ENCODE data around the gene SAGE1.
A peak's percentile ranks its signal among the peaks of the same experiment; 100 is the strongest.
"Not testable (repeated sequence)": the region's sequence is repeated elsewhere in the genome, so short reads cannot be mapped to it uniquely, and the experiment has no call there.

SAGE1 gene, protein sequence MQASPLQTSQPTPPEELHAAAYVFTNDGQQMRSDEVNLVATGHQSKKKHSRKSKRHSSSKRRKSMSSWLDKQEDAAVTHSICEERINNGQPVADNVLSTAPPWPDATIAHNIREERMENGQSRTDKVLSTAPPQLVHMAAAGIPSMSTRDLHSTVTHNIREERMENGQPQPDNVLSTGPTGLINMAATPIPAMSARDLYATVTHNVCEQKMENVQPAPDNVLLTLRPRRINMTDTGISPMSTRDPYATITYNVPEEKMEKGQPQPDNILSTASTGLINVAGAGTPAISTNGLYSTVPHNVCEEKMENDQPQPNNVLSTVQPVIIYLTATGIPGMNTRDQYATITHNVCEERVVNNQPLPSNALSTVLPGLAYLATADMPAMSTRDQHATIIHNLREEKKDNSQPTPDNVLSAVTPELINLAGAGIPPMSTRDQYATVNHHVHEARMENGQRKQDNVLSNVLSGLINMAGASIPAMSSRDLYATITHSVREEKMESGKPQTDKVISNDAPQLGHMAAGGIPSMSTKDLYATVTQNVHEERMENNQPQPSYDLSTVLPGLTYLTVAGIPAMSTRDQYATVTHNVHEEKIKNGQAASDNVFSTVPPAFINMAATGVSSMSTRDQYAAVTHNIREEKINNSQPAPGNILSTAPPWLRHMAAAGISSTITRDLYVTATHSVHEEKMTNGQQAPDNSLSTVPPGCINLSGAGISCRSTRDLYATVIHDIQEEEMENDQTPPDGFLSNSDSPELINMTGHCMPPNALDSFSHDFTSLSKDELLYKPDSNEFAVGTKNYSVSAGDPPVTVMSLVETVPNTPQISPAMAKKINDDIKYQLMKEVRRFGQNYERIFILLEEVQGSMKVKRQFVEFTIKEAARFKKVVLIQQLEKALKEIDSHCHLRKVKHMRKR

DNA sequence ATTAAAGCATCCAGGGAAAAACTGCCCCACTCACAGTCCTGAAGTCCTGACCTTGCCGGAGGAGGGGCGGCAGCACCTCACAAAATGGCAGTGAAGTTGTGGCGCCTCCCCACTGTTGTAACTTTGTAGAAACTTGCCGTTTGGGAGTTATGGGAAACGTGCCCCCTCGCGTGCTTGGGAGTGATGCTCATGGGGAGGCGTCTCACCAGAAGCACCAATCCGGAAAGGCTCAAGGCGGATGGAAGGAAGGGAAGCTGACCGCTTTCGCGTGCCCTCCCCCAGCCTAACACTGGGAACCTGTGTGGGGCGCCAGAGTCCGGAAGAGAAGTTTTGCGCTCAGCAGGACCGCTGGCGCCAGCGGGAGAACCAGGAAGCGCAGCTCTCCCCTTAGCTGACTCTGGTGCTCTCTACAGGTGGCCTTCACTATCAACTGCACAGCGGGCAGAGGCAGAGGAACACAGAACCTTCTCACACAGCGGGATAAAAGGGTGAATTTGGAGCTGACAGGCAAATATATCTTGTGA lies at the start of gene SAGE1, which contains the start of gene CT45A10:
Gene SAGE1, plus strand, starts transcription at position 423 of the 524 bp plus-strand sequence. CDS start 2,527 bp downstream, outside the sequence.
Gene CT45A10, minus strand, starts transcription at position 151 of the 524 bp plus-strand sequence. CDS start 8,100 bp downstream, outside the sequence.
- DNase-seq: no peak

DNA sequence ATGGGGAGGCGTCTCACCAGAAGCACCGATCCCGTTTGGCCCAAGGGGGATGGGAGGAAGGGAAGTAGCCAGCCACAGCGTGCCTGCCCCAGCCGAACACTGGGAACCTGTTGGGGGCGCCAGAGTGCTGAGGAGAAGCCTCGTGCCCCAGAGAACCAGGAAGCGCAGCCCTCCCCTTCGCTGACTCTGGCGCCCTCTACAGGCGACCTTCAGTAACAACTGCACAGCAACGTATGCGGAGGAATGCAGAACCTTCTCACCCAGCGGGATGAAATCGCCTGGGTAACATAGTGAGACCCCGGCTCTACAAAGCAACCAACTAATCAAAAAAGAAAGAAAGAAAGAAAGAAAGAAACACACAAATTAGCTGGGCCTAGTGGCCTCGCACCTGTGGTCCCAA lies 39.1 kb upstream of the SAGE1 start, which contains the start of gene CT45A8:
Gene CT45A8, minus strand, starts transcription at position 101 of the 400 bp plus-strand sequence. CDS start 3,755 bp downstream, outside the sequence.
- DNase-seq: not testable (repeated sequence)

DNA sequence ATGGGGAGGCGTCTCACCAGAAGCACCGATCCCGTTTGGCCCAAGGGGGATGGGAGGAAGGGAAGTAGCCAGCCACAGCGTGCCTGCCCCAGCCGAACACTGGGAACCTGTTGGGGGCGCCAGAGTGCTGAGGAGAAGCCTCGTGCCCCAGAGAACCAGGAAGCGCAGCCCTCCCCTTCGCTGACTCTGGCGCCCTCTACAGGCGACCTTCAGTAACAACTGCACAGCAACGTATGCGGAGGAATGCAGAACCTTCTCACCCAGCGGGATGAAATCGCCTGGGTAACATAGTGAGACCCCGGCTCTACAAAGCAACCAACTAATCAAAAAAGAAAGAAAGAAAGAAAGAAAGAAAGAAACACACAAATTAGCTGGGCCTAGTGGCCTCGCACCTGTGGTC lies 21.8 kb upstream of the SAGE1 start, which contains the start of gene CT45A9:
Gene CT45A9, minus strand, starts transcription at position 101 of the 400 bp plus-strand sequence. CDS start 3,751 bp downstream, outside the sequence.
- DNase-seq: not testable (repeated sequence)

DNA sequence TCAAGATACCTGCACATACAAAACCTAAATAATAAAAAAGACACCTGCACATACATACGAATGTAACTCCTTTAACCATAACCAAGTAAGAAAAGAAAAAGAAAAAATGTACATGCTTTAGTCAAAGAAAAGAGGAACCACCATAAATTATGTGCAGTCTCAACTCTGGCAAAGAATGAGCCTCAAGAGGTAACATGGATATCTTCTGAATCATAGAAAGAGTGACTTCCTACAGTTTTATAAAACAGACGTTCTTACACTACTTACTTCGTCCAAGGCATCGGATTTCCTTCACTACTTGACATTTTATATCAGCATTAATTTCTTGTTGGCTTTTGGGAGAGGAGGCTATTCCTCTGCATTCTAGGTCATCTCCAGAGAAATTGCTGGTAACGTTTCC lies 10.8 kb upstream of the SAGE1 start:
- DNase-seq: not testable (repeated sequence)

DNA sequence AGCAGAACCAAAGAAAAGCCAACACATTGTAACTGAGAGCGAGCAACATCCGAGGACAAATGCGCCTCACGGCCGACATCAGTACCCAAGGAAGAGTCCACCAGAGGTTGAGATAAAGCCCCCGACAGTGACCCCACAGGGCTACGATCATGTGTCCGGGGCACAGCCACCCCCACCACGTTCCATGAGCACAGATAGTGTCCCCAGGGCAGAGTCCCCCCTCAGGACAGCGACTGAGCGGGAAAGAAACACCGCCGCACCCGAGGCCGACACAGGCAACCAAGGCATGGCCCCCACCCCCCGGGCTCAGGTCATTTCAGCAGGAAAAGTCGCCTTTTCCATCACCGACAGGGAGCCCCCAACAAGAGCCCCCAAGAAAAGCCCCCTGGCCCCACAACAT lies 5.3 kb upstream of the SAGE1 start:
- DNase-seq: not testable (repeated sequence)

DNA sequence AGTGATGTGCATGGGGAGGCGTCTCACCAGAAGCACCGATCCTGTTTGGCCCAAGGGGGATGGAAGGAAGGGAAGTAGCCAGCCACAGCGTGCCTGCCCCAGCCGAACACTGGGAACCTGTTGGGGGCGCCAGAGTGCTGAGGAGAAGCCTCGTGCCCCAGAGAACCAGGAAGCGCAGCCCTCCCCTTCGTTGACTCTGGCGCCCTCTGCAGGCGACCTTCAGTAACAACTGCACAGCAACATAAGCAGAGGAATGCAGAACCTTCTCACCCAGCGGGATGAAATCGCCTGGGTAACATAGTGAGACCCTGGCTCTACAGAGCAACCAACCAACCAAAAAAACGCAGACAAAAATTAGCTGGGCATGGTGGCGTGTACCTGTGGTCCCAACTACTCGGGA lies 4.5 kb upstream of the SAGE1 start:
- peak; percentile 22 to 53 for DNase-seq

DNA sequence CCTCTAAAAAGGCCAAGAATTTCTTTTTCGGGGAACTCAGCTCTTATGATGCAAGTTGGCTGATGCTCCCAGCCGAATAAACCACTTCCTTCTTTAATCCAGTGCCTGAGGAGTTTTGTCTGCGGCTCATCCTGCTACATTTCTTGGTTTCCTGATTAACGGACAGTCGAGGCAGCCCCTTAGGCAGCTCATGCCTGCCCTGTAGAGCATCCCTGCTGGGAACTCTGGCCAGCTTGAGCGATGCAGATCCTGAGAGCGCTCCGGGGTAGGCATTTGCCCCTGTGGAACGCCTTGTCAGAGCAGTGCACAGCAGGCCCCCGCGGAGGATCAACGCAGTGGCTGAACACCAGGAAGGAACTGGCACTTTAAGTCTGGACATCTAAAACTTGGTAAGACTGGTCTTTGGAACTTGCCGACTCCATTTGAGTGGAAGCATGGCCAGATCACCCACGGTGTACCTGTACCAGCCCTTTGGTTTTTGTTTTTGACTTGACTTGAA lies 3.4 kb upstream of the SAGE1 start:
- no peak for DNase-seq

DNA sequence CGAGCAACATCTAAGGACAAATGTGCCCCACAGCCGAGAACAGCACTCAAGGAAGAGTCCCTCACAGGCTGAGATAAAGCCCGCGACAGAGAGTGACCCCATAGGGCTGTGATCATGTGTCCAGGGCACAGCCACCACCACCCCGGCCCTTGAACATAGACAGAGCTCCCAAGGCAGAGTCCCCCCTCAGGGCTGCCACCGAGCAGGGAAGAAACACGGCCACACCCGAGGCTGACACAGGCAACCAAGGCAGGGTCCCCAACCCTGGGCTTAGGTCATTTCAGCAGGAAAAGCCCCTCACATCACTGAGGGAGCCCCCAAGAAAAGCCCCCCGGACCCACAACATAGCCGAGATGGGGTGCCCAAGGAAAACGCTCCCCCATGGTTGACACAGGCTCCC lies 735 bp upstream of the SAGE1 start:
- no peak for DNase-seq

DNA sequence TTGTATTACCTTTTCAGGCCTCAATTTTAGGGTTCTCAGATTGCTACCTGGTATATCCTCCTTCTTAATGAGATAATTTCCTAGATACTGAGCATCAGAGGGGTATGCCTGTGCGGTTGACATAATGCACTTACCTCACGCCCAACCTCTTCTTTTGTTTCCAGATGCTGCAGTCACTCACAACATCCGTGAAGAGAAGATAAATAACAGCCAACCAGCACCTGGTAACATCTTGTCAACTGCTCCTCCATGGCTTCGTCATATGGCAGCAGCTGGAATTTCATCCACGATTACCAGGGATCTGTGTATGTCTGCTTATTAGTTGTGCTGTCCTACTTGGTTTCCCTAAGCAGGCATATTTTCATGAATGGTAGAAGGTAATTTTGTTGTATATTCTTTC lies 16.7 kb downstream of the SAGE1 start:
- no peak for DNase-seq

DNA sequence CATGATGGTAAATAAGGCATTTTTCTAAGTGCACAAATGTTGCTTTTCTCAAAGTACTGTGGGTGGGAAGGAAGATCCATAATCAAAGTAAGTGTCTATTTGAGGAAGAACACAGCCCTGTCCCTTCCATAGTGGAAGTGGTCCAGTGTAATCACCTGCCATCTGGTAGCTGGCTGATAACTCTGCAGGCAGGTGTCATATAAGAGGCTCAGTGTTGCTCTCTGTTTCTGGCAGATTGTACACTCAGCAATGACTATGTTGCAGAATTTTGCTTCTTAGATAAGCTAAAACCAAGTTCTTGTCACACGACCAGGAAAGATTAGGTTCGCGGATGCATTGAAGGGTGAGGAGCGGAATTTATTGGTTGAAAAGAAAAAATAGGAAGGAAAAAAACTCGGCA lies 20.9 kb downstream of the SAGE1 start:
- DNase-seq: no peak

DNA sequence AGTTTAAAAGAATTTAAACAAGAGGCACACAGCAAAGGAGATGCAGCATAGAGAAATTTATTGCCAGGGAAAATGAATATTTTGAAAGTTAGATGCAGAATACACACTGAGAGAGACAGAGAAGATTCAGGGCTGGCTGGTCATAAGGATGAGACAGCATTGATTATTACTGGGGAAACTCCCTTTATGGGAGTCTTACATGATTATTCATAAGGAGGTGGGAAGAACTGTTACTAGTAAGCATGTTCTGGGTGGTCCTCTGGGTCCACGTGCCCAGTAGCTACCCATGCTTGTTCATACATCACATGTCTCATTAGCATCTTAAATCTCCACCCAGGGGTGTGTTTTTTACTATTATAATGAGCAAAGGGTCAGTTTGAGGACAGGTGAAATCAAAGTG lies 27.0 kb downstream of the SAGE1 start:
- DNase-seq: not testable (repeated sequence)

DNA sequence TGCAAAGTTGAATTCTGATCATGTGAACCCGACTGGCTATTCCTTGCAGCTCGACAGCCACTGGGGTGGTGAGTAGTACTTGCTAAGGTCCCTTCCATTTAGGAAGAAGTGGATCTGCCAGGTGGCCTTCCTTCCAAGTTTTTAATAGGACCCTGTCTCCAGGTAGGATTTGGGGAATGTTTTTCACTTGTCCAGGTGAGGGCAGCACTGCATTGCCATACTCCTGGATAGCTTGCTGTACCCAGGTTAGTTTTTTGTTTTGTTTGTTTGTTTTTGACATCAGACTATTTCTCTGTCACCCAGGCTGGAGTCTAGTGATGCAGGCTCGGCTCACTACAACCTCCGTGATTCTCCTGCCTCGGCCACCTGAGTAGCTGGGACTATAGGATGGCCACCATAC lies 29.8 kb downstream of the SAGE1 start:
- no peak for DNase-seq

DNA sequence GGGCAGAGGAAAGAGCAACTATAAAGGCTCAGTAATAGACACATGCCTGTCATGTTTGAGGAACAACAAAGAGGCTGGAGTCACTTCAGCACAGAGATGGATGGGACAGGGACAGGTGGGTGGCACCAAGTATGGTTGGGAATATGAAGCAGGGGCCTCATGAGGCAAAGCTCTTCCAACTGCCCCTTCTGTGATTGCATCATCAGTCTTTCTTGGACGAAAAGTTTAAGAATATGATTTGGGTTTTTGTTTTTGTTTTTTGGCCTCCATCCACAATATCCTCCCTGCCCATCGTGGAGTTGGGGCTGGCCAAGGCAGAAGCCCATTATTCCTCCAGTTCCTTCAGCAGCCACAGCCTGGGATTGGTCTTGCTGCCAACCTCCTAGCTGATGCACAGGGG lies 34.4 kb downstream of the SAGE1 start:
- DNase-seq: no peak

DNA sequence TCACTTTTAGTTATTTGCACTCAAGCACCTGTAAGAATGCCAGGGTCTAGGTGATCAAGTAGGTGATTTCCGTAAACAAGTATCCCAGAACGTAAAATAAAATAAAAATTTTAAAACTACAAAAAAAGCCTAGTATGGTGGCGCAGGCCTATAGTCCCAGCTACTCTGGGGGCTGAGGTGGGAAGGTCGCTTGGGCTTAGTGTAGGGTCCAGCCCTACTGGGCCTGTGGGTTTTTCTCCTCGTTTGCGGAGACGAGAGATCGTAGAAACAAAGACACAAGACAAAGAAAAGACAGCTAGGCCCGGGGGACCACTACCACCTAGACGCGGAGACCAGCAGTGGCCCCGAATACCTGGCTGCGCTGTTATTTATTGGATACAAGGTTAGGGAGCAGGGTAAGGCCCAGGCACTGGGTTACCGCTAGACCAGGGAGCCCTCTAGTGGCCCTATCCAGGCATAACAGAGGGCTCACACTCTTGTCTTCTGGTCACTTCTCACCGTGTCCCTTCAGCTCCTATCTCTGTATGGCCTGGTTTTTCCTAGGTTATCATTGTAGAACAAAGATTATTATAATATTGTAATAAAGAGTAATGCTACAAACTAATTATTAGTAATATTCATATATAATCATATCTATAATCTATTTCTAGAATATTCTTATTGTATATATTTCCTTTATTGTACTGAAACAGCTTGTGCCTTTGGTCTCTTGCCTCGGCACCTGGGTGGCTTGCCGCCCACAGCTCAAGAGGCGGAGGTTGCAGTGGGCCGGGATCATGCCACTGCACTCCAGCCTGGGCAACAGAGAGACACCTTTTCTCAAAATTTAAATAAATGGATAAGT lies 38.4 kb downstream of the SAGE1 start:
- peak; percentile 25 to 50 for DNase-seq

DNA sequence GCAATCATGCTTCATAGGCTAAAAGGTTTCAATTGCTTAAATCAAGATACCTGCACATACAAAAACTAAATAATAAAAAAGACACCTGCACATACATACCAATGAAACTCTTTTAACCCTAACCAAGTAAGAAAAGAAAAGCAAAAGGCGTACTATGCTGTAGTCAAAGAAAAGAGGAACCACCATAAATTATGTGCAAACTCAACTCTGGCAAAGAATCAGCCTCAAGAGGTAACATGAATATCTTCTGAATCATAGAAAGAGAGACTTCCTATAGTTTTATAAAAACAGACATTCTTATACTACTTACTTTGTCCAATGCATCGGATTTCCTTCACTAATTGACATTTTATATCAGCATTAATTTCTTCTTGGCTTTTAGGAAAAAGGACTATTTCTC lies 51.0 kb downstream of the SAGE1 start:
- no peak for DNase-seq

DNA sequence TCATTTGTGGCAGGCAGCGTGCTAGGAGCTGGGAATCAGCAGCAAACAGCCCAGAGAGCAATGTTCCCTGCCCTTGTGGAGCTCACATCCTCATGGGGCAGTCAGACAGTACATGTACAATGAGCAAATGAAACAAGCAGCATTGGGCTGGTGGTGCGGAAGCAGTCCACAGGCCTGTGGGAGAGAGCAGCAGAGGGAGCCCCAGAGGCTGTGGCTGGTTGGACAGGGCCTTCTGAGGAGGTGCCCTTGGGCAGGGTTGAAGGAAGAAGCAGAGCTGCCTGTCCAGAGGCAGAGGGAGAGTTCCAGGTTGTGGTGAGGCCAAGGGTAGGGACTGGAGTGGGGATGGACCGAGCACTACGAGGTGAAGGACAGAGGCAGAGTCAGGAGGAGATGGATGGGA lies 57.8 kb downstream of the SAGE1 start:
- no peak for DNase-seq
